ENCODE results near the gene CXorf38.

The CXorf38 gene

GRCh38 chrX:40647307-40648197, at the start of gene CXorf38:
Gene CXorf38 (minus strand): TSS chrX:40647561. CDS start chrX:40647520, 41 bp downstream.
- peak; percentile 81 to 92 for DNase-seq (ENCODE audit: low read depth in 2 of 2)

GRCh38 chrX:40694802-40695201, 47.4 kb upstream of the CXorf38 start:
- no peak for DNase-seq (ENCODE audit: low read depth in 2 of 2)

- DNase-seq (ENCODE audit: low read depth in 2 of 2): no peak
Observed at GRCh38 chrX:40688929-40689328, 41.6 kb upstream of the CXorf38 start.

GRCh38 chrX:40687169-40687568, 39.8 kb upstream of the CXorf38 start:
- DNase-seq (ENCODE audit: low read depth in 2 of 2): no peak

GRCh38 chrX:40685362-40685918, 38.1 kb upstream of the CXorf38 start:
- no peak for DNase-seq (ENCODE audit: low read depth in 2 of 2)

GRCh38 chrX:40684092-40684491, 36.7 kb upstream of the CXorf38 start:
- no peak for DNase-seq (ENCODE audit: low read depth in 2 of 2)

- DNase-seq (ENCODE audit: low read depth in 2 of 2): no peak
Observed at GRCh38 chrX:40683245-40683644, 35.9 kb upstream of the CXorf38 start.

- DNase-seq (ENCODE audit: low read depth in 2 of 2): no peak
Observed at GRCh38 chrX:40671126-40671525, 23.8 kb upstream of the CXorf38 start.

GRCh38 chrX:40663880-40664630, 16.7 kb upstream of the CXorf38 start:
- DNase-seq (ENCODE audit: low read depth in 2 of 2): no peak

- no peak for DNase-seq (ENCODE audit: low read depth in 2 of 2)
Observed at GRCh38 chrX:40663078-40663740, 15.8 kb upstream of the CXorf38 start.

- DNase-seq (ENCODE audit: low read depth in 2 of 2): no peak
Observed at GRCh38 chrX:40661489-40661888, 14.1 kb upstream of the CXorf38 start.

- no peak for DNase-seq (ENCODE audit: low read depth in 2 of 2)
Observed at GRCh38 chrX:40660381-40660780, 13.0 kb upstream of the CXorf38 start.

GRCh38 chrX:40653535-40653934, 6.2 kb upstream of the CXorf38 start:
- no peak for DNase-seq (ENCODE audit: low read depth in 2 of 2)

GRCh38 chrX:40652664-40653063, 5.3 kb upstream of the CXorf38 start:
- DNase-seq (ENCODE audit: low read depth in 2 of 2): no peak

- peak; percentile 15 to 24 for DNase-seq (ENCODE audit: low read depth in 2 of 2)
Observed at GRCh38 chrX:40651620-40652223, 4.4 kb upstream of the CXorf38 start.

GRCh38 chrX:40646489-40647306, 663 bp downstream of the CXorf38 start:
- DNase-seq (ENCODE audit: low read depth in 2 of 2): peak in 1 of 2 donors; percentile 7

- DNase-seq (ENCODE audit: low read depth in 2 of 2): peak in 1 of 2 donors; percentile 9
Observed at GRCh38 chrX:40644821-40645358, 2.5 kb downstream of the CXorf38 start.

GRCh38 chrX:40644176-40644575, 3.2 kb downstream of the CXorf38 start:
- DNase-seq (ENCODE audit: low read depth in 2 of 2): no peak

GRCh38 chrX:40637687-40638086, 9.7 kb downstream of the CXorf38 start:
- no peak for DNase-seq (ENCODE audit: low read depth in 2 of 2)

- no peak for DNase-seq (ENCODE audit: low read depth in 2 of 2)
Observed at GRCh38 chrX:40632199-40632598, 15.2 kb downstream of the CXorf38 start.

Measured in stimulated activated CD8-positive, alpha-beta memory T cell treated with anti-CD3 and anti-CD28 coated beads, Interleukin-15, amount 100 ng/mL, for 4 hours (primary cell).